GM12801 (cell line): ENCODE measurements around the gene CEBPZOS.

ENCODE experiments used
- TF ChIP-seq, protein P1 (sequence below): IDR thresholded peaks from one replicate; pipeline ENCODE4 v1.5.1; 2011; ENCODE audit warnings: control low read depth; ENCODE audit not compliant: insufficient read length; ENCODE audit errors: extremely low read depth

The CEBPZOS gene

DNA sequence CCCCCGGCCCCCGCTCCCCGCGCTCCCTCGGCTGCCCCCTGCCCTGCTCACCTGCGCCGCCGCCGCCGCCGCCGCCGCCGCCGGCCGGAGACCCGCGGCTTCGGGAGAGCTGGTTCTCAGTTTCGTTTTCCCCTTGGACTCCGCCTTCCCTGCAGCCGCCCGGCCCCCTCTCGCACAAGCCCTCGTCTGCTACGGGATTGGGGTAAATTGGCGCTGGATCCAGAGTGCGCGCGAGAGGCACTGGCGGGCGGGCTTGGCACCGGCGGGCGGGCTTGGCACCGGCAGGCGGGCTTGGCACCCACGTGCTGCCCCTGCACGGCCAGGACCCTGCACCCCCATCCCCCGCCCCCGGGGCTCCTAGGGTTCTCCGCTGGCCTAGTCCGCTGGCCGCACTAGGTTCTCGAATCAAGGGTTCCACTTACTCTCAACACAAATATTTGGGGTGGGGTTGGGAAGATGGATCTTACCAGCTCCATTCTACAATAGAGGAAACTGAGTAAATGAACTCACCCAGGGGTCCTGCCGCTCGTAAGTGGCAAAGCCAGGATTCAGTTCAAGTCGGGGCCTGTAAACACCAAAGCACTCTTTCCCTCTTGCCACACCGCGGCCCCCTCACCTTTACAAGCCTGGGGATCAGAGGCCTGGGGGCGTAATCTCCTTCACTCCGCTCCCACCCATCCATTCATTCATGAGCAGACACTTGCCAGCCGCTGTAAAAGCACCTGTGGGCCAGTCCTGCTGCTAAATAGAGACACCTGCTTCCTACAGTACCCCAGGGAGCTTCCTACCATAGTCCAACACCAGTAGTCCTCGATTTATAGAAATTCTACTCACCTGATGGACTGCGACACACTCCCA is 39.2 kb upstream of the CEBPZOS start, which contains the start of gene EIF2AK2:
TSS of gene EIF2AK2 (minus strand) at position 124 of the 858 bp plus-strand sequence. CDS start 9,174 bp downstream, outside the sequence.
- TF ChIP-seq, protein P1, sequence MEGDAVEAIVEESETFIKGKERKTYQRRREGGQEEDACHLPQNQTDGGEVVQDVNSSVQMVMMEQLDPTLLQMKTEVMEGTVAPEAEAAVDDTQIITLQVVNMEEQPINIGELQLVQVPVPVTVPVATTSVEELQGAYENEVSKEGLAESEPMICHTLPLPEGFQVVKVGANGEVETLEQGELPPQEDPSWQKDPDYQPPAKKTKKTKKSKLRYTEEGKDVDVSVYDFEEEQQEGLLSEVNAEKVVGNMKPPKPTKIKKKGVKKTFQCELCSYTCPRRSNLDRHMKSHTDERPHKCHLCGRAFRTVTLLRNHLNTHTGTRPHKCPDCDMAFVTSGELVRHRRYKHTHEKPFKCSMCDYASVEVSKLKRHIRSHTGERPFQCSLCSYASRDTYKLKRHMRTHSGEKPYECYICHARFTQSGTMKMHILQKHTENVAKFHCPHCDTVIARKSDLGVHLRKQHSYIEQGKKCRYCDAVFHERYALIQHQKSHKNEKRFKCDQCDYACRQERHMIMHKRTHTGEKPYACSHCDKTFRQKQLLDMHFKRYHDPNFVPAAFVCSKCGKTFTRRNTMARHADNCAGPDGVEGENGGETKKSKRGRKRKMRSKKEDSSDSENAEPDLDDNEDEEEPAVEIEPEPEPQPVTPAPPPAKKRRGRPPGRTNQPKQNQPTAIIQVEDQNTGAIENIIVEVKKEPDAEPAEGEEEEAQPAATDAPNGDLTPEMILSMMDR: no peak

DNA sequence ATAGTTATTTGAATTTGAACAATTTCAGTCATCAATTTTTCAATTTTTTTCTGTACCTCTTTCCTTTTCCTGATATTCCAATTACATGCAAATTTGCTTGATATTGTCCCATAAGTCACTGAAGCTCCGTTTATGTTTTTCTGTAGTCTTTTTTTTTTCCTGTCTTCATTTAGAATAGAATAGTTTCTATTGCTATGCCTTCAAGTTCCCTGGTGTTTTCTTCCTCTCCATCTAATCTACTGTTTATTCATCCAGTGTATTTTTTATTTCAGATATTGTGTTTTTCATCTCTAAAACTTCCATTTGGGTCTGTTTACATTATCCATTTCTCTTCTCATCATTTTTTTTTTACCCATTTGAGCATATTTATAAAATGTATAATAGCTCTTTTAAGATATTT is 31.5 kb upstream of the CEBPZOS start:
- TF ChIP-seq, protein P1: no peak

DNA sequence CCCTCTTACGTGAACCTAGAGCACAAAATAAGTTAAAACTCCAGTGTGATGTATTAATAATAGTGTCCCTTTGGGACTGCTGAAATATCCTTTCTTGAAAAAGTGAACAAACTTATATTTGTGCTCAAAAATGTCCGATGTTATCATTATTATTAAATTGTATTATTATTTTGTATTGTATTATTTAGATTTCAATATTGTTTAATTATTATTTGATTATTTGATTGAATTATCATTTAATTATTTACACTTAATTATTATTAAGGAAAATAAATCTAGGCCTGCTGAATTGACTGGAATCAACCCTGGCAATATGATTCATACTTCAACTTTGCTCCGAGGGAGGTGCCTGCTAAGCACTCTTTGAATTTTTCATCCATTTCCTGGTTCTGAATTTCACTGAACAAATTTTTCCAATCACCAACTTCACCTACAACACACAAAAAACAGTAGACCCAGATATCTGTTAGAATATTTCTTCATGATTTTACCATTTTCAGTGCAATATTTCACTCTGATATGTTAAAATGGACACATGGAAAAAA is 28.6 kb upstream of the CEBPZOS start:
- TF ChIP-seq, protein P1: no peak

DNA sequence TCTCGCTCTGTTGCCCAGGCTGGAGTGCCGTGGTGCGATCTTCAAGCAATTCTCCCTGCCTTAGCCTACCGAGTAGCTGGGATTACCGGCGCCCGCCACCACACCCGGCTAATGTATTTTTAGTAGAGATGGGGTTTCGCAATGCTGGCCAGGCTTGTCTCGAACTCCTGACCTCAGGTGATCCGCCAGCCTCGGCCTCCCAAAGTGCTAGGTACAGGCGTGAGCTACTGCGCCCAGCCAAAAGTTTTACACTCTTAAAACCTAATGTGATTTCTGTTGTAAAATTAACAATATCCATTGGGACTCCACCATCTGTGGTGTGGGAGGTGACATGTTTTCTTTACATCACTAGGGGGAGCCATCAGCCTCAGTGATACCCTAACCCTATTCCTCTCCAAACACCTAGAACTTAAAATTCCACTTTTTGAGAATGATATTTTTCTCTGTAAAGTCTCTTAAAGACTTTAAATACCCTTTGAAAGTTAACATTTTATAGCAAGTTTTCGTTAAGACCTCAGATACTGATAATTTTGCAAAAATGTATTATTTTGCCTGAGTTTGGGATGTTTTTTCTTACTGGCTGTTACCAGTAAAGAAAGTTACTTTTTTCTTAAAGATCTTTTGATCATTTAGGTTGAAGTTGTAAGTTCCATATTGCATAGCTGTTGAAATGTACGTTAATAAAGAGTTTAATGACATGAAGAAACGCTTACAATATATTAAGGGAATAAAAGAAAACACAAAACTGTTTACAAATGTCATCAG is 27.9 kb upstream of the CEBPZOS start:
- TF ChIP-seq, protein P1: no peak

DNA sequence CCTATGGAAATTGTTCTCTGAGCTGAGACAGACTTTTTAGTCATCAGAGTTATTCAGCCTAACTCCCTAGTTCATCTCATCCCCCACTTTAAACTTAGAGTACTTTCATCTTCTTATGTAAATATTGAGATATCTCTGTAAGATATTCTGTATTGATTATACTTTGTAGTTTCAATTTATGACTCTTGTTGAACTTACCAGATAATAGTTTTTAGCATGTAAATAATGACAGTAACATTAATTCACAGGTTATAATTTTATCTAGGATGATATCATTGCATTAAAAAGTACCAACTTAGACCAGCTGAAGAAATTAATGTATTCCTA is 24.7 kb upstream of the CEBPZOS start:
- TF ChIP-seq, protein P1: no peak

DNA sequence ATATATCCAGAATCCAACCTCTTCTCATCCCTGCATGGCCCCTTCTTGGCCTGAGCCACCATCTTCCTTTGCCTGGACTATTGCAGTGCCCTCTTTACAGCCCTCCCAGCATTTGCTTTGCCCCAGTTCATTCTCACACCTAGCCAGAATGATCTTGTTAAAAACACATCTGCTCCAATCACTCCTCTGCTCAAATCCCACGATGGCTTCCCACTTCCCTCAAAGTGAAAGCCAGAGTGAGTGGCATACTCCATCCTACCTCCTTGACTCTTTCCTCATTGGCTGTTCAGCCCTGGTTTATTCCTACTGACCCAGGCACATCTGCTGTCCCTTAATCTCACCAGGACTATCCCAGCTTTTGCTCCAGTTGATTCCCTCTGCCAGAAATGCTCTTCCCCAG is 22.6 kb upstream of the CEBPZOS start:
- TF ChIP-seq, protein P1: no peak

DNA sequence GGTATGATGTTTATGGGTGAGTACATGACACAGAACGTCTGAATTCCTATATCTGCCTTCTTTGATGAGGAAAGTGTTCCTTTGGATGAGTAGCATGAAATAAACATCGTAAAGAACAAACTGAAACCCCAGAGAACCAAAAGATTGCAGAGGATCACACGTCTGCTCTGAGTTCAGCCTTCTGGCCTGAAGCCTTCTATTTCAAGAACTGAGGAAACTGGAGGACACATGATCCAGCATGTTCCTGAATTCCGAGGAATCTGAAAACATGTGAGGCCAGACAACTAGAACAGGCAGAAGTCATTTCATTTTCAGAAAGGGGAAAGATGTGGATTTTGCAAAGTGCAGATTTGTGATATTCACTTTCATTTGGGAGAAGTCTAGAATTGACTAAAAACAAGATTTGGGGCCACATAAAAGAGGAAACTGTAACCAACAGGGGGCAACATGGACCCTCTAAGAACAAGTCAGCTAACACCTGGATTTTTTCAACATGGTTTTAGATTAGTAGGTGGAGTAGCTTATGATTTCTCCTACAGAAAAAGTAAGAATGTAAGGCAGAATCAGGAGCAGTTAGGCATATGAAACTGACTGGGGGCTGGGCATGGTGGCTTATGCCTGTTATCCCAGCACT is 16.2 kb upstream of the CEBPZOS start:
- TF ChIP-seq, protein P1: no peak
